ENCODE measurements around the gene PAH.
"Not testable (repeated sequence)": the region's sequence is repeated elsewhere in the genome, so short reads cannot be mapped to it uniquely, and the experiment has no call there.

Gene PAH

GRCh38 chr12:102888511-102888910, 28.5 kb downstream of the PAH start:
- no peak for DNase-seq

DNA sequence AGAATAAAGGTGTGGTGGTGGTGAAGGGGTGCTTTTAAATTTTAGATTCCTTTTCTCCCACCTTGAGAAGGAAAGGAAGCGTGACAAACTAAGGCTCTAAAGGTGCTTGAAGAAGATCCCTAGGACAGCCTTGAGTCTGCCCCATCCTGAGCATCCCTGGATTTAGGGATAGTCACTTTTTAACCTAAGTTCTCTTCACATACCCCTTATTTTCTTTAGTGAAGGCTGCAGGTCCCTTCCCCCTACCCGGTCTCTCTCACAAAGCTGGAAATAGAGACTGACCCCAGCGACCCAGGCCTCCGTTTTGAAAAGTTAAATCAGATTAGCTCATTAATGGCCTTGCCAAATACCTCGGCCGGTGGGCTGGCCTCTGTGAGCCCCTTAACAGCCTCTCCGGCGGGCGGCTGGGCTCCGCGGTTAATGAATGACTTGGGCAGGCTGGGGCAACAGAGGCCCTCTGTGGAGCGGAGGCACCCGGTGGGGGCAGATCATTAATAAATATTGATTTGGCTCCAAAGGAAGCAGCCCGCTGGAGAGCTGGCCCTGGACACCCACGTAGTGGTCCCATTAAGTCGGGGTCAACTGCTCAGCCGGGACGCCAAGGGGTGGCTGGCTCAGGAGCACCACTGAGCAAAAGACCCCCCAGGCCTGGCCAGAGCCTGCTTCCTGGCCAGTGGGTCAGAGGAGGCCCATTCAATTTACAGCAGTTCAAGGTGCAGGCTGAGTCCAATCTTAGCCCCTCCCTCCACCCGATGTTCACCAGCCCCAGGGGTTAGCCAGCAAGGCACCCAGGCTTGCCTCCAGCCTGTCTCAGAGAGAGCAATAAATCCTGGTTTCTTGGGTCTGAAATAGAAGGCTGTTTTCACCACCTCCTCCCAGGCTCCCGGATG, 31.8 kb downstream of the PAH start:
- no peak for DNase-seq

DNA sequence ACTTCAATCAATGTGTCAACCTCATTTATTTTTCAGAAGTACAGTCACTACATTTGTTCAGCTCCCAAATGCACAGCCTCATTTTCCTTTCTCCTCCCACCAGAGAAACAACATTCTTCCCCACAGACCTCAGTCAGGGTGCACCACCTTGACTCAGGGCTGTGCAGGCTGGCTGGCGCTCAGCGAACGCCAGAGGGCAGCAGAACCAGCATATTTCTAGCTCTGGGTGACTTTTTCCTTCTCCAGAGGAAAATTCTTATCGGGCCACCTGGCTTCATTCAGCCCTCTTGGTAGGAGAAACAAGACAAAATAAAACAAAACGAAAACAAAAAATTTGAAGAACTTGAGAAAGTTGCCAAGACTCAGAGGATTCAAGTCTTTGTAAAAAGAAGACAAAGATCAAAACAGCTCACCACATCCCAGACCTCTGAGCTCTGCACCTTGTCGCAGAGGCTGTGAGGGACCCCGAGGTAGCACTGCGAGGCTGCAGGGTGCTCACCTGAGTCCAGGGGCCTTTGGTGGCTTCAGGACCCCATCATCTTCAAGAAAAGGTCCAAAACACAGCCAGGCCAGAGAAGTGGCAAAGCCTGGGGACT, 33.7 kb downstream of the PAH start:
- DNase-seq: peak; percentile 51

DNA sequence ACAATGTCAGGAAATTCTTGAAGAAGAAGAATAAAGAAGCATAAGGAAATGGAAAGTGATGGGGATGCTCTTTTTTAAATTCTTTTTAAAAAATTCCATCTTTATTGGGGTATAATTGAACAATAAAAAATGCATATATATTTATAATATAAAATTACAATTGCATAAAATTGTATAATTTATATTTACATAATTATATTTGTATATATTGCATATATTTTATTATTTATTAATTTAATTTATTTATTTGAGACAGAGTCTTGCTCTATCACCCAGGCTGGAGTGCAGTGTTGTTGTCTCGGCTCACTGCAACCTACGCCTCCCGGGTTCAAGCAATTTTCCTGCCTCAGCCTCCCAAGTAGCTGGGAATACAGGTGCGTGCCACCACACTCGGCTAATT, 36.3 kb downstream of the PAH start:
- no peak for DNase-seq

DNA sequence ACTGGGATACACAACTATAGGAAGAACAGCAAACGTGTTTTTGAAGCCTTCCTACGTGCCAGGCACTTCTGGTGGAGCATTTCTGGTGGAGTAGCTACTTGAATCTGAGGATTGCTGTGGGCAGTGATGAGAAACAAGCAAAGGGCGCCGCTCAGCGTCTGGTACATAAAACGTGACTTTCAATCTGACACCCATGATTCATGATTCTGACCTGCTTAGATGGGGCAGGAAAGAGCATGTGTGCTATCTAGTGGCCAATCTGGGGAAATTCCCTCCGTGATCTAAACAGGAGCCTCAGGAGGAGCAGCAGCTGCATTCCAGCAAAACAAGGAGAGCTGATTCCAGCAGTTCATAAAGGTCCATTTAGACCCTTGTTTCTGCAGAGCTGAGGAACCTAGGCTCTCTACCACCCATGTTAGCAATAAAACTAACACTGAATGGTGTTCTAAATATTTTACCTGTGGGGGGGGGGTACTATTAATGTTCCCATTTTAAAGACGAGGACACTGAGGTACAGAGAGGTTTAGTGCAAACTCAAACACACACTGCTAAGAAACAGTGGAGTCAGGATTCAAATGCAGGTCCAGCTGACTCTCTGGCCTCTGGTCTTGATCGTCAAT, 37.8 kb downstream of the PAH start:
- peak; percentile 40 for DNase-seq

- DNase-seq: peak; percentile 18
Measured at GRCh38 chr12:102876883-102877282, 40.2 kb downstream of the PAH start.

- DNase-seq: no peak
Measured at GRCh38 chr12:102874819-102875218, 42.2 kb downstream of the PAH start.

GRCh38 chr12:102873077-102873476, 44.0 kb downstream of the PAH start:
- DNase-seq: no peak

DNA sequence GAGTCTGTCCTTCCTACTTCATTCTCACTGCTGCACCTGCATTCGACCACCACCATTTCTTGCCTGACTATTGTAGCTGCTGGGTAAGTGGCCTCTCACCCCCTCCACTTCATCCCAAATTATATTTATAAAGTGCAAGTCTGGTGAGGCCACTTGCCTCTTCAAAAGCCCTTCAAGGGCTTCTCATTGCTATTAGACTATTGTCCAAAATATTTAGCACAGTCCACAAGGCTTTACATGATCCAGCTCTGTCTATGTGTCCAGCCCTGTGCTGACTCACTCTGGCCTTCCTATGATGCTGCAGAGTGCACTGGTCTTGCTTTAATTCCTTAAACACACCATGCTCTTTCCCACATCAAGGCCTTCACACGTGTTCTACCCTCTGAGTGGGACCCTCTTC, 46.0 kb downstream of the PAH start:
- DNase-seq: no peak

- DNase-seq: no peak
Measured at GRCh38 chr12:102869571-102869970, 47.5 kb downstream of the PAH start.

DNA sequence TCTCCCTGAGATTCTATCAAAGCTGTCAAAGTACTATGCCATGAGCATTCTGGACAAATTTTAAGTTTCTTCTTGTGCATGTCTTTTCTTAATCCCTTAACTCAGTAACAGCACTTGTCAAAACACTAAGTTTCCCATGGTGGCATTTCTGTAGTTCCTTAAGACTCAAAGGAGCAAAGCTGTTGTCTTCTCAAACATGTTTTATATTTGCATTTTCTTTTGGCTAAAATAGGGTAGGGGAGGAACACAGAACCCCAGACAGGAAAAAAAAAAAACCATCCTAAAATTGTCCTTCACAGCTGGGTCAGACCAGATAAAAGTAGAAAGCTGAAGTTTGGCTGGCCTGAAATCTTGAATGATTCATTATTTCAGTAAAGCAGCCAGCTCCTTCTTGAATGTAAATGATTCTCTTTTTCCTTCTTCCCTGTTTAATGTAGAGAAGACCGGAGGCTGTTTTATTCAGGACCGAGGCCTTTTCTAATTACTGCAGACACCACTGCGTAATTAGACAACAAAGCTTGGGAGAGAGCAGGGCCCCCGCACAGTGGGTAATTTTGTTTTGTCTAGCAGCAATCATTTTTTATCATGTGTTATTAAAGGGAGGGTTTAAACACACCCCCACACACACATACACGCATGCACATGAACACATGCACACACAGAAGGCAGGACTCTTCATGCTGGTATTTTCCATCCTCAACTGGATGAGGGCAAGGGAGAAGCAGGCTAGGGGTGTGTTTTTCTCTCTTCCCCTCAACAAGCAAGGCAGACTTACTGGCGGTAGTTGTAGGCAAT, 51.0 kb downstream of the PAH start:
- no peak for DNase-seq

DNA sequence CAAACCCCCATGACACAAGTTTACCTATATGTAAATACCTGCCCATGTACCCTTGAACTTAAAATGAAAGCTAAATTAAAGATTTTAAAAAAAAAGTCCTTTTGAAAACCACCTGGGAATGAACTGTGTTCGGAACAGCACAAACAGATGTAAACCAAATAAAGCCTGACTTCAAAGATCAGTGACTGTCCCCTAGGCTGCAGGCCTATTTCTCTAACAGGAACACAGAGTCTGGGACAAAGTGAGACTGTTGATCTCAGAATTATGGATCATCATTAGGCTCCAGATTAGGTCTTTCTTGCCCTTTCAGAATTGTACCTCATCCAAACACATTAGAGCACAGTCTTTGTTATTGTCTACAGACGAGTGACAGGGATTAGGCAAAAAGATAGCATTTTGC, 54.6 kb downstream of the PAH start:
- no peak for DNase-seq

GRCh38 chr12:102851246-102851645, 65.8 kb downstream of the PAH start:
- no peak for DNase-seq

DNA sequence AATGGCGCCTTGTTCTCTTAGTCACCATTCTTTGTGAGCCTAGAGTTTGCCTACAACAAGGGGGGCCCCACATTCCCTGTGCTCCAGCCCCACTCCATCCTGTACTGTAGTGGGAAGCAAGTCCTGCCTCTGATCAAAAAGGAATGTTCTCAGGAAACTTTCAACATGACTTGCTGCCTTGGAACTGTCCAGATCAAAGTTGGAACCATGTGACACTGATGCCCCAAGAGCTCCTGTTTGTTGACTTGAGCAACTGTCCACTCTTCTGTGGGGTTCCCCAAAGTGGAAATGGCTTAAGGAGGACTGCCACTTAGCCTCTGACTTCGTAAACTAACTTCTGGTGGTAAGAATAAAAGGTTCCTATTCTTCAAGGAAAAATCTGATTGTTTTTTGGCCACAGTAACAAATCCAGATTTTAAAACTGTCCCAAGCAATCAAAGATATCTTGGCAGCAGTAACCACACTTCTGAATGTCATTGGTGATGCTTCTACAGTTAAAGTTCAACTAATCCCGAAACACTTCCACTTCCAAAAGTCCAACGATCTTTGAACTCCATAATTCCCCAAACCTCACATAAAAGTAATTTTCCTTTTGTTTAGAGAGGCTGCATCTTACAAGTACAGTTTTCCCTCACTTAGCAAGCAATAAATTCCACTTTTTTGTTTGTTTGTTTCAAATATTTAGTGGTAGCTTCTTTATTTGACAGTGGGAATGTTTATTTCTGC, 67.2 kb downstream of the PAH start:
- no peak for DNase-seq

DNA sequence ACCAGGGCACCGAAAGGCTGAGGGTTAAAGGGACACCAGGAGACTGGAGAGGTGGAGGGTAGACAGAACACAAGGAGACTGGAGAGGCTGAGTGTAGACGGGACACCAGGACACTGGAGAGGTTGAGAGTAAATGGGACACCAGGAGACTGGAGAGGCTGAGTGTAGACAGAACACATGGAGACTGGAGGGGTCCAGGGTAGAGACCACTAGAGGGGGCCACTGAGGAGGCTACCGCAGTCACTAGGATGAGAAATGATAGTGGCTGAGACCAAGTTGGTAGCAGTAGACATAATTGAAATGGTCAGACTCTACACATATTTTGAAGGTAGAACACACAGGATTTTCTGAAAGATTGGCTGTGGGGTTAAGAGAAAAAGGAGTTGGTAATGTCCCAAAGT, 68.2 kb downstream of the PAH start:
- no peak for DNase-seq

DNA sequence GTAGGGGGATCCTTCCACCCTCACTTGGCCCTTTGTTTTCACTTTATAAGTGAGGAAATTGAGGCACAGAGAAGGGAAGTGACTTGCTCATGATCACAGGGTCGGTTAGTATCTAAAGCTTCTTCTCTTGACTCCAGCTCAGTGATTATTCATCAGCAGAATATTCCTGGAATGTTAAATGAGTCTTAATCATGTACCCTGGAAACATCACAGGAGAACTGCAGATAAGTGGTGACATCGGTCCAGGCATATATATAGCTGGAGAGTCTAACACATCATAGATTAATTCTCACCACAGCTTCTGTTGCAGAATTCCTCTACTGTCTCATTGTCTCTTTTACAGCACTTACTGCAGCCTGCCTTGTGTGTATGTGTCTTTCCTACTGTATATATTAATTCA, 69.9 kb downstream of the PAH start:
- no peak for DNase-seq

DNA sequence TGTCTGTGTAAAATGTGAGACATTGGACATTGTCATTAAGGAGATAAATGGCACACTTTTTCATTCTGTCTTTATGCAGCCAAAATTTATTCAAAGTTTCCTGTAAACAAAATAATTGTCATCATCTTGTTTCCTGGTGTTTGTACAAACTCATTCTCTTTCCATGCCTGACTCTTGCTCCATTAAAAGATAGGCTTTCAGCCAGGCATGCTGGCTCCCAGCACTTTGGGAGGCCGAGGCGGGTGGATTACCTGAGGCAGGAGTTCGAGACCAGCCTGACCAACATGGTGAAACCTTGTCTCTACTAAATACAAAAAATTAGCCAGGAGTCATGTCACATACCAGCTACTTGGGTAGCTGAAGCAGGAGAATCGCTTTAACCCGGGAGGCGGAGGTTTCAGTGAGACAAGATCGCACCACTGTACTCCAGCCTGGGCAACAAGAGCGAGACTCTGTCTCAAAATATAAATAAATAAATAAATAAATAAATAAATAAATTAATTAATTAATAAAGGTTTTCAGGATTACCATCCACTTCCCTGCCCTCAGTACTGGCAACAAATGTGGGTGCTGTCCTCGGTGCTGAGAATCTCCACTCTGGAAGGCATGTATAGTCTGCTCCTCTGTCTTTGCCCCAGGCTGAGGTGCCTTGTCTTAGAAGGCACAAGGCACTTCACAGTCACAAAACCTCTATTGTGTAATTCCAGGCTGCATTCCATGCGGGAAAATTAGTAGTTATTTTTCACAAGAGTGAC, 83.2 kb downstream of the PAH start:
- DNase-seq: no peak

- DNase-seq: not testable (repeated sequence)
Measured at GRCh38 chr12:102832826-102833225, 84.2 kb downstream of the PAH start.

- DNase-seq: peak; percentile 10
Measured at GRCh38 chr12:102824218-102824835, 92.7 kb downstream of the PAH start.

DNA sequence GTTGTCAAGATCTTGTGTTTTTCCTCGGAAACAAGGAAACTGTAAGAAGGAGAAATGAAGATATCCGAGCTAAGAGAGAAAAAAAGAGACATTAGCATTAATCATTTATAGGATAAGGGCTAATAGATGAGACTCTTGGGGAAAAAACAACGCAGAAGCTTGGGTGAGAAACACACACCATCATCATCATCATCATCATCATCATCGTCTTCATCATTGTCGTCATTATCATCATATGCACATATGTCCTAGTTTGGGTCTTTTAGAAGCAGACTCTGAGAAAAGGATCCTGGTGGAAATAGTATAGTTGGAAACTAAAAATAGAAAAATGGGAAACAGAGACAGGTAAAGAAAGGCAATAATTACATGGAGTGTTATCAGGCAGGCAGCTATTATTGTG, 95.9 kb downstream of the PAH start:
- DNase-seq: no peak

DNA sequence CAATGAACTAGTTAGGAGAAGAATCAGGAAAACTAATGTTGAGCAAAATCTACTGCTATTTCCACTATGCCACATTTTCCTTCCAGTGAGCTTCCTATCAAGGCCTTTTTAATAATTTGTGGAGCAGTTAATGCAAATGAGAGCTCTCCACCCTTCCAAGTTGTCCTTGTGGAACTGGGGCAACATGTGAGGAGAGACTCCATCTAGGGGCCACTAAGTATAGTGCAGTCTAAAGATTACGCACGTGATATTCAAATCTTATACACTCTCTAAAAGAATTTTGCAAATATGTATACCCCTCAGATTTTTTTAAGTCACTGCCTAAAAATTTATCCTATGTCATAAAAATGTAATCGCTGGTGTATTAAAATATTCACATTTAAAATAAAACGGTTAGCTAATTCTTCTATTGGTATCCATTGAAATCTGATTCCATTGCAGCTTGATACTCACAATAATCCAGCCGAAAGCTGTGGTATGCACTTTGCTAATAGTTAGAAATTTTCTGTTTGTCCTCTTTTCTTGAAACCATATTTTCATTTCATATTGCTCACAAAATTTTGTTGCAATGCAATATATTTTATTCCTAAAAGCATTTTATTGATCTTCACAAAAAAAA, 100.1 kb downstream of the PAH start:
- no peak for DNase-seq

All from activated CD4-positive, alpha-beta T cell treated with anti-CD3 and anti-CD28 coated beads for 48 hours (primary cell).